Measurements from ENCODE around the gene F7. TPM values are rescaled to one million over a fixed set of nuclear protein-coding genes. Genes with fewer than 3 reads are reported as not detected.

Gene F7
- total and polyA plus RNA-seq, 2 donors (not counting 1 experiment from before 2014, with no cell fraction given): not detected

DNA sequence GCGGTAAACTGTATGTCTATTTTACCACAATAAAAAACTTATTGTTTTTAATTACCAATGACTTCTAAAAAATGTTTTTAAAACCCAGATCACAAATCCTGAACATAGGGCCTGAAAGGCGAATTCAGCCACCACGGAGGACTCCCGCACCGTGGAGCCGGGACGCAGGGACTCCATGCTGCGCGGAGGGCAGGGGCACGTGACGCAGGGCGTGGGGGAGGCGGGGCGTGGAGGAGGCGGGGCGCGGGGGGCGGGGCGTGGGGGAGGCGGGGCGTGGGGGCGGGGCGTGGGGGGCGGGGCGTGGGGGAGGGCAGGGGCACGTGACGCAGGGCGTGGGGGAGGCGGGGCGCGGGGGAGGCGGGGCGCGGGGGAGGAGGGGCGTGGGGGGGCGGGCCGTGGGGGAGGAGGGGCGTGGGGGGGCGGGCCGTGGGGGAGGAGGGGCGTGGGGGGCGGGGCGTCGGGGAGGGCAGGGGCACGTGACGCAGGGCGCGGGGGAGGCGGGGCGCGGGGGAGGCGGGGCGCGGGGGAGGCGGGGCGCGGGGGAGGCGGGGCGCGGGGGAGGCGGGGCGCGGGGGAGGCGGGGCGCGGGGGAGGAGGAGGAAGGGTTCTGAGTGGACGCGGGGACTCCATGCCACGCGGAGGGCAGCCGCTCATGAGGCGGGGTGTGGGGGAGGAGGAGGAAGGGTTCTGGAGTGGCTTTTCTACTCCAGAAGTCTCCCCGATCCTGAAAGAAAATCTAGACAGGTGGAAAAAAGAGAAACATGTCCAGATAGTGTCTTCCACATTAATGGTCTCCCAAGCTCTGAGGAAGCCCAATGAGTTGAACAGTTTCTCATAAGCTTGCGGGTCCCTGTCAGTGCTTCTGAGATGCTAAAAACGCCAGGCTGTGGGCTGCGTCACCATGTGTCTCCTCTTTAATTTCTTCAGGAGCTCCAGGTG is 48.5 kb downstream of the F7 start:
- ChIA-PET CTCF (interaction anchor here (0.7 kb wide), 1 partner anchor 151 kb away, joined by 3 read pairs; no protein-coding TSS in a partner anchor), POLR2A (no interaction called here)
- Histone ChIP-seq H3K27ac (ENCODE audit: low read length in 2 of 2) (peak overlapping the region; percentile 6 to 48), H3K4me3 (ENCODE audit: control extremely low read depth in 1 of 5, extremely low read depth in 1 of 5, insufficient read depth in 1 of 5, low read depth in 2 of 5, low read length in 4 of 5) (peak overlapping the region; percentile 40 to 77 (median 52)), H3K4me2 (replicated peaks; ENCODE audit: low read depth, low read length, poor library complexity, severe bottlenecking) (peak overlapping the region; percentile 90), H2AFZ (ENCODE audit: insufficient read depth, low read depth, low read length, poor library complexity, severe bottlenecking) (peak overlapping the region; percentile 90), H3K9me3 (ENCODE audit: control extremely low read depth in 1 of 3, control insufficient read depth in 2 of 3, insufficient read depth in 1 of 3, low read length in 2 of 3) (peaks cover 0 to 13% (median 0%) of the 10 kb centered on the region in 3 donors), H3K36me3 (replicated peaks in 1 of 2; ENCODE audit: control extremely low read depth in 1 of 2, control insufficient read depth in 1 of 2, extremely low read depth in 1 of 2, insufficient read depth in 2 of 2, low read length in 1 of 2) (no peaks in the 10 kb centered on the region), H3K27me3 (replicated peaks in 1 of 4; ENCODE audit: control extremely low read depth in 1 of 4, control insufficient read depth in 3 of 4, insufficient read depth in 4 of 4, low read length in 3 of 4) (peaks cover 0 to 46% (median 11%) of the 10 kb centered on the region in 4 experiments), H3K79me2 (ENCODE audit: control insufficient read depth, insufficient read depth, low read length) (no peaks in the 10 kb centered on the region), H3K4me1 (ENCODE audit: control insufficient read depth in 2 of 2, insufficient read depth in 2 of 2, low read length in 2 of 2) (peaks cover 22 to 25% of the 10 kb centered on the region in 2 donors), H3K9ac (ENCODE audit: low read length) (peak overlapping the region; percentile 65), H4K20me1 (ENCODE audit: control insufficient read depth, insufficient read depth, low read length, poor library complexity, severe bottlenecking) (no peaks in the 10 kb centered on the region)
- Mint-ChIP-seq H3K9me3 (ENCODE audit: insufficient read depth) (peaks cover 3% of the 10 kb centered on the region), H3K4me1 (peaks cover 19% of the 10 kb centered on the region), H3K27me3 (peaks cover 9% of the 10 kb centered on the region), H3K4me3 (peak overlapping the region; percentile 81), H3K27ac (peak overlapping the region; percentile 71)
- ATAC-seq (ENCODE audit: low read depth) (peak; percentile 88), DNase-seq (peak; percentile 80)
- WGBS (ENCODE audit: insufficient coverage): 20% methylated on average over 8 of the region's 76 CpGs
- no peak for TF ChIP-seq EZH2 (IDR thresholded peaks at IDR 0.05; ENCODE audit: borderline replicate concordance, insufficient read depth, low read depth, low read length, poor library complexity, severe bottlenecking)
- TF ChIP-seq, protein P1, sequence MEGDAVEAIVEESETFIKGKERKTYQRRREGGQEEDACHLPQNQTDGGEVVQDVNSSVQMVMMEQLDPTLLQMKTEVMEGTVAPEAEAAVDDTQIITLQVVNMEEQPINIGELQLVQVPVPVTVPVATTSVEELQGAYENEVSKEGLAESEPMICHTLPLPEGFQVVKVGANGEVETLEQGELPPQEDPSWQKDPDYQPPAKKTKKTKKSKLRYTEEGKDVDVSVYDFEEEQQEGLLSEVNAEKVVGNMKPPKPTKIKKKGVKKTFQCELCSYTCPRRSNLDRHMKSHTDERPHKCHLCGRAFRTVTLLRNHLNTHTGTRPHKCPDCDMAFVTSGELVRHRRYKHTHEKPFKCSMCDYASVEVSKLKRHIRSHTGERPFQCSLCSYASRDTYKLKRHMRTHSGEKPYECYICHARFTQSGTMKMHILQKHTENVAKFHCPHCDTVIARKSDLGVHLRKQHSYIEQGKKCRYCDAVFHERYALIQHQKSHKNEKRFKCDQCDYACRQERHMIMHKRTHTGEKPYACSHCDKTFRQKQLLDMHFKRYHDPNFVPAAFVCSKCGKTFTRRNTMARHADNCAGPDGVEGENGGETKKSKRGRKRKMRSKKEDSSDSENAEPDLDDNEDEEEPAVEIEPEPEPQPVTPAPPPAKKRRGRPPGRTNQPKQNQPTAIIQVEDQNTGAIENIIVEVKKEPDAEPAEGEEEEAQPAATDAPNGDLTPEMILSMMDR (IDR thresholded peaks at IDR 0.05): no peak
- intact Hi-C loops (cut with micrococcal nuclease): loop anchor here (2.0 to 5.0 kb wide), 3 partner anchors 143 to 337 kb away; partner anchors contain the start of genes DCUN1D2 and LAMP1

DNA sequence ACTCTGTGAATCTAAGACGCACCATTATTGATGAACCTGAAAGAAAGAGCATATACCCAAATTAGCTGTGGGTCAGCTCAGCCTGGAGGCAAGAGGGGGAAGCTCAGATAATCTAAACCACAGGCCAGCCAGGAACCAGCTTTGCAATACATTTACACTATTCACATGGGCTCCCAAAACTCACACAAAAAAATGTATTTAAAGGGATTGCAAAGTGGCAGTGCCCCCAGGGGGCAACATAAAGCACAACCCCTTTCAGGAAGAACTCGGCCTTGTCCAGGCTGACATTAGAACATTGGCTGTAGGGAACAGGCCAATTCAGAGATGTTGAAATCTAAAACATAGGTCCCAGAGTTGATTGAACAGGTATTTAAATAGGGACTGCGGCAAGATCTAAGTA is 49.6 kb downstream of the F7 start:
- Histone ChIP-seq H3K36me3 (replicated peaks in 1 of 2; ENCODE audit: control extremely low read depth in 1 of 2, control insufficient read depth in 1 of 2, extremely low read depth in 1 of 2, insufficient read depth in 2 of 2, low read length in 1 of 2) (no peaks in the 10 kb centered on the region), H3K4me3 (ENCODE audit: control extremely low read depth in 1 of 5, extremely low read depth in 1 of 5, insufficient read depth in 1 of 5, low read depth in 2 of 5, low read length in 4 of 5) (no peak overlapping the region), H4K20me1 (ENCODE audit: control insufficient read depth, insufficient read depth, low read length, poor library complexity, severe bottlenecking) (no peaks in the 10 kb centered on the region), H3K27ac (ENCODE audit: low read length in 2 of 2) (no peak overlapping the region), H3K4me1 (ENCODE audit: control insufficient read depth in 2 of 2, insufficient read depth in 2 of 2, low read length in 2 of 2) (peaks cover 22 to 25% of the 10 kb centered on the region in 2 donors), H3K79me2 (ENCODE audit: control insufficient read depth, insufficient read depth, low read length) (no peaks in the 10 kb centered on the region), H3K9me3 (ENCODE audit: control extremely low read depth in 1 of 3, control insufficient read depth in 2 of 3, insufficient read depth in 1 of 3, low read length in 2 of 3) (peaks cover 0 to 13% (median 0%) of the 10 kb centered on the region in 3 donors), H3K4me2 (replicated peaks; ENCODE audit: low read depth, low read length, poor library complexity, severe bottlenecking) (no peak overlapping the region), H3K27me3 (replicated peaks in 1 of 4; ENCODE audit: control extremely low read depth in 1 of 4, control insufficient read depth in 3 of 4, insufficient read depth in 4 of 4, low read length in 3 of 4) (peaks cover 0 to 49% (median 10%) of the 10 kb centered on the region in 4 experiments), H2AFZ (ENCODE audit: insufficient read depth, low read depth, low read length, poor library complexity, severe bottlenecking) (peak overlapping the region; percentile 76), H3K9ac (ENCODE audit: low read length) (no peak overlapping the region)
- DNase-seq: no peak
- Mint-ChIP-seq H3K27ac (no peak overlapping the region), H3K9me3 (ENCODE audit: insufficient read depth) (peaks cover 3% of the 10 kb centered on the region), H3K4me1 (peaks cover 19% of the 10 kb centered on the region), H3K4me3 (peak overlapping the region; percentile 32), H3K27me3 (peaks cover 11% of the 10 kb centered on the region)
- 74% methylated on average over 2 of the region's 3 CpGs for WGBS (ENCODE audit: insufficient coverage)
- no peak for TF ChIP-seq EZH2 (IDR thresholded peaks at IDR 0.05; ENCODE audit: borderline replicate concordance, insufficient read depth, low read depth, low read length, poor library complexity, severe bottlenecking)
- TF ChIP-seq, protein P1 (IDR thresholded peaks at IDR 0.05): no peak
- ChIA-PET CTCF (no interaction called here), POLR2A (no interaction called here)
- intact Hi-C loops (cut with micrococcal nuclease): loop anchor here (1.0 kb wide), 1 partner anchor 52 kb away; no protein-coding TSS in a partner anchor
- no peak for ATAC-seq (ENCODE audit: low read depth)

All from B cell (primary cell).